Endothelial cell of umbilical vein (primary cell): ENCODE data around the gene MTHFR. TPM values are rescaled to one million over a fixed set of nuclear protein-coding genes. Genes with fewer than 3 reads are reported as not detected.

Source experiments
- BruUV-seq: library from RNA; stranded (reverse); fragments of 400-500 nt; replicated peaks from 2 replicates; lab custom pipeline; 2021; lab: Mats Ljungman, UMichigan
- CTCF ChIA-PET: fragments of 300-600, 350-600 bp; sonication (Branson Sonifier 250); formaldehyde crosslinking; loops from one replicate; lab custom pipeline; 2021; ENCODE audit warnings: antibody characterized with exemption, inconsistent platforms; lab: Charles Lee
- POLR2A ChIA-PET: fragments of 300-600, 350-600 bp; sonication (Branson Sonifier 250); formaldehyde crosslinking; loops from one replicate; lab custom pipeline; 2021; ENCODE audit warnings: antibody characterized with exemption, inconsistent platforms; lab: Charles Lee
- DNase-seq: peaks from one replicate; pipeline ENCODE4 v3.0.0-alpha.2; 2011; ENCODE audit warnings: low read depth, low spot score
- FAIRE-seq: peaks from 2 replicates; lab custom pipeline; 2011; peaks lifted over from hg19 to GRCh38; lab: Jason Lieb, UNC
- H2AFZ ChIP-seq: 2 replicates; pipeline ENCODE4 v1.6.0; 2012; ENCODE audit warnings: low read depth, low read length, control low read depth, inconsistent platforms
- H3K27ac ChIP-seq: 2 replicates; pipeline ENCODE4 v1.5.1; 2011; ENCODE audit warnings: low read depth, mild to moderate bottlenecking, control low read depth, low read length, moderate library complexity; ENCODE audit not compliant: insufficient read depth
- H3K27me3 ChIP-seq, 2 experiments: 2 replicates each; pipeline versions ENCODE4 v1.6.0 to v1.6.1; 2011; ENCODE audit warnings: low read length in 2 of 2, mixed read lengths in 1 of 2; ENCODE audit not compliant: control insufficient read depth in 2 of 2, insufficient read depth in 2 of 2
- H3K36me3 ChIP-seq, 2 experiments: 2 replicates in 1 of 2; 3 replicates in 1 of 2; pipeline ENCODE4 v1.5.1; 2011; ENCODE audit warnings: low read length in 2 of 2, mild to moderate bottlenecking in 1 of 2, moderate library complexity in 1 of 2; ENCODE audit not compliant: control insufficient read depth in 2 of 2, insufficient read depth in 2 of 2; ENCODE audit errors: extremely low read depth in 1 of 2
- H3K4me1 ChIP-seq: 3 replicates; pipeline ENCODE4 v1.5.1; 2011; ENCODE audit warnings: mild to moderate bottlenecking, low read length; ENCODE audit not compliant: control insufficient read depth, insufficient read depth; ENCODE audit errors: extremely low read depth
- H3K4me2 ChIP-seq: 2 replicates; pipeline ENCODE4 v1.6.1; 2011; ENCODE audit warnings: low read length, control low read depth, mixed read lengths; ENCODE audit not compliant: insufficient read depth
- H3K4me3 ChIP-seq, 3 experiments: fragments of 200-600 bp in 1 of 3; sonication (generic), shearing (Covaris generic) in 1 of 3; replicated peaks in 1 of 3; 2 replicates each; pipeline ENCODE4 v1.5.1; 2011 to 2016; ENCODE audit warnings: control low read depth in 3 of 3, low read length in 3 of 3, mild to moderate bottlenecking in 2 of 3, inconsistent platforms in 1 of 3, low read depth in 1 of 3, moderate library complexity in 1 of 3; ENCODE audit not compliant: insufficient read depth in 1 of 3
- H3K79me2 ChIP-seq: 2 replicates; pipeline ENCODE4 v1.6.0; 2012; ENCODE audit warnings: low read length, inconsistent platforms; ENCODE audit not compliant: control insufficient read depth, insufficient read depth
- H3K9ac ChIP-seq: replicated peaks from 2 replicates; pipeline ENCODE3; 2011; ENCODE audit warnings: low read length, control low read depth; ENCODE audit not compliant: insufficient read depth; ENCODE audit errors: extremely low read depth
- H3K9me1 ChIP-seq: replicated peaks from 3 replicates; pipeline ENCODE4 v1.6.0; 2011; ENCODE audit warnings: mild to moderate bottlenecking, low read length; ENCODE audit not compliant: control insufficient read depth, insufficient read depth; ENCODE audit errors: extremely low read depth
- H3K9me3 ChIP-seq: replicated peaks from 2 replicates; pipeline ENCODE4 v1.5.1; 2012; ENCODE audit warnings: low read length, inconsistent platforms; ENCODE audit not compliant: control insufficient read depth, insufficient read depth
- H4K20me1 ChIP-seq: replicated peaks from 2 replicates; pipeline ENCODE3; 2011; ENCODE audit warnings: mild to moderate bottlenecking, low read length; ENCODE audit not compliant: control insufficient read depth, insufficient read depth; ENCODE audit errors: extremely low read depth
- EZH2 ChIP-seq: IDR thresholded peaks from 2 replicates; pipeline ENCODE4 v1.6.1; 2012; ENCODE audit warnings: borderline replicate concordance, low read depth, mild to moderate bottlenecking, moderate library complexity, low read length, inconsistent platforms; ENCODE audit not compliant: severe bottlenecking
- FOS ChIP-seq: IDR thresholded peaks from 2 replicates; pipeline ENCODE4 v1.6.1; 2011; ENCODE audit warnings: mild to moderate bottlenecking, low read length, moderate library complexity, borderline replicate concordance; ENCODE audit not compliant: insufficient read depth
- GATA2 ChIP-seq: IDR thresholded peaks from 2 replicates; pipeline ENCODE4 v1.7.0; 2011; ENCODE audit warnings: low read depth, mild to moderate bottlenecking, moderate library complexity, mixed read lengths, low read length; ENCODE audit not compliant: insufficient read length, insufficient read depth
- JUN ChIP-seq: IDR thresholded peaks from 2 replicates; pipeline ENCODE4 v1.6.1; 2011; ENCODE audit warnings: borderline replicate concordance, low read depth; ENCODE audit not compliant: insufficient read length, insufficient read depth
- MYC ChIP-seq: IDR thresholded peaks from one replicate; pipeline ENCODE4 v1.6.1; 2011; ENCODE audit warnings: mild to moderate bottlenecking, low read depth, low read length
- POLR2A ChIP-seq: IDR thresholded peaks from 2 replicates; pipeline ENCODE4 v1.6.1; 2012; ENCODE audit warnings: low read depth, mild to moderate bottlenecking, control low read depth, low read length
- POLR2AphosphoS5 ChIP-seq: IDR thresholded peaks from 2 replicates; pipeline ENCODE4 v1.6.1; 2012; ENCODE audit warnings: low read depth, mild to moderate bottlenecking, control low read depth, low read length, moderate library complexity; ENCODE audit not compliant: insufficient read depth
- dilution Hi-C: fragments of 300-500 bp; cut with MboI; formaldehyde crosslinking; loops from one replicate; pipeline ENCODE4 v1.15.0; 2019; ENCODE audit warnings: low sequenced_read_pairs; ENCODE audit not compliant: extremely low pct_ligation_motif_present
- intact Hi-C: fragments of 100-400 bp; cut with micrococcal nuclease; formaldehyde crosslinking; loops from one replicate; pipeline ENCODE4 v1.10.0; 2022
- polyA plus RNA-seq, 4 experiments: library from polyadenylated mRNA; depleted of rRNA in 3 of 4; stranded (reverse) in 3 of 4; unstranded in 1 of 4; fragments of >200 nt; gene quantifications; 2 replicates each; pipeline versions ENCODE4 v1.2.1 to v1.2.3, GENCODE V29; 2011 to 2012; ENCODE audit warnings: missing spikeins in 1 of 4
- total RNA-seq: library from RNA; stranded (reverse); gene quantifications from 2 replicates; pipeline ENCODE4 v1.2.3, GENCODE V29; 2021
- TF ChIP-seq, protein P1 (sequence below), 2 donors: IDR thresholded peaks; 1 replicate in 1 of 2; 2 replicates in 1 of 2; pipeline ENCODE4 v1.5.1; 2011; ENCODE audit warnings: low read length in 2 of 2, mild to moderate bottlenecking in 2 of 2, moderate library complexity in 2 of 2, control low read depth in 1 of 2, inconsistent platforms in 1 of 2, low read depth in 1 of 2; ENCODE audit not compliant: insufficient read depth in 1 of 2; ENCODE audit errors: extremely low read depth in 1 of 2
- TF ChIP-seq, protein P2 (sequence below): IDR thresholded peaks from 2 replicates; pipeline ENCODE4 v1.6.1; 2011; ENCODE audit not compliant: insufficient read depth, insufficient read length

The MTHFR gene
- total and polyA plus RNA-seq, 2 donors (not counting 3 experiments of a cell fraction or from before 2014, with no cell fraction given) = 13.8 to 25.3 TPM

DNA sequence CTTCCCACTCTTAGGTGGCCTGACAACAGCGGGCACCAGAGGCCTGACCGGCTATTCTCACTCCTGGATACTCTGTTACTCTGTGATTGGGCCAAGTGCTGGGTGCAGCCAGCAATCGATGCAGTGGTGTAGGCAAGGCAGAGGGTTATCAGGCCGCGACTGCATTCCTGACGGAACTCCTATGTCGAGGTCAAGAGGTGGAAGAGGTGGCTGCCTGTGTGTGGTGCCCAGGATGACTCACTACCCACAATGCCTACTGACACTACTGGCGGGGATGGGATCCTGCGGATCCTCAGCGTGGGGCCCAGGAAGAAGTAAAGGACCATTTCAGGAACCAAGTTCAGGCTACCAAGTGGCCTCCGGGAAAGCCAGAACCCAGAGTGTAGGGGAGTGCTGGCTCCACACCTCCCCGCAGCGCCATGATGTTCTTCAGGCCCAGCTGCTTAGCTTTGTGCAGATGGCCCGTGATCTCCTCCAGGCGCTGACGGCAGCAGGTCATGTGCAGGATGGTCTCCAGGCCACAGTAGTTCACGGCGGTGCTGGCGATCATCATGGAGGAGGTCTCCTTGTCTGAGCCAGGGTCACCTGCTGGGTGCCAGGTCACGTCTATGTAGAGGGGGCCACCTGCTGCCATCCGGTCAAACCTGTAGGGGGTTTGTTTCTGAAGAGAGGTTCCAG is 4.9 kb downstream of the MTHFR start:
- no peak for FAIRE-seq

More for the DNA sequence above, 4.9 kb downstream of the MTHFR start:
- H3K79me2 ChIP-seq = peaks cover 3% of the 10 kb centered on the region
- H4K20me1 ChIP-seq = no peaks in the 10 kb centered on the region
- H3K27ac ChIP-seq = no peak overlapping the region
- CTCF ChIA-PET = no interaction called here
- no peak overlapping the region for H3K4me2 ChIP-seq
- peaks cover 2 to 16% of the 10 kb centered on the region in 2 experiments for H3K36me3 ChIP-seq
- dilution Hi-C loops (no loop called here), intact Hi-C loops (loop anchor here (10.0 kb wide), 1 partner anchor 526 kb away; the partner anchor contains the start of gene UBIAD1)
- H3K4me1 ChIP-seq = peaks cover 55% of the 10 kb centered on the region
- no peak overlapping the region for H3K4me3 ChIP-seq
- H3K9me3 ChIP-seq = no peaks in the 10 kb centered on the region
- no peaks in the 10 kb centered on the region for H3K27me3 ChIP-seq
- DNase-seq = no peak
- no peaks in the 10 kb centered on the region for H3K9me1 ChIP-seq
- POLR2A ChIA-PET = interaction anchor here (0.7 kb wide), 1 partner anchor 75 kb away, joined by 9 read pairs; no protein-coding TSS in a partner anchor
- no peak overlapping the region for H2AFZ ChIP-seq
- BruUV-seq = no TSS peak
- no peak overlapping the region for H3K9ac ChIP-seq
- TF ChIP-seq, protein P1, sequence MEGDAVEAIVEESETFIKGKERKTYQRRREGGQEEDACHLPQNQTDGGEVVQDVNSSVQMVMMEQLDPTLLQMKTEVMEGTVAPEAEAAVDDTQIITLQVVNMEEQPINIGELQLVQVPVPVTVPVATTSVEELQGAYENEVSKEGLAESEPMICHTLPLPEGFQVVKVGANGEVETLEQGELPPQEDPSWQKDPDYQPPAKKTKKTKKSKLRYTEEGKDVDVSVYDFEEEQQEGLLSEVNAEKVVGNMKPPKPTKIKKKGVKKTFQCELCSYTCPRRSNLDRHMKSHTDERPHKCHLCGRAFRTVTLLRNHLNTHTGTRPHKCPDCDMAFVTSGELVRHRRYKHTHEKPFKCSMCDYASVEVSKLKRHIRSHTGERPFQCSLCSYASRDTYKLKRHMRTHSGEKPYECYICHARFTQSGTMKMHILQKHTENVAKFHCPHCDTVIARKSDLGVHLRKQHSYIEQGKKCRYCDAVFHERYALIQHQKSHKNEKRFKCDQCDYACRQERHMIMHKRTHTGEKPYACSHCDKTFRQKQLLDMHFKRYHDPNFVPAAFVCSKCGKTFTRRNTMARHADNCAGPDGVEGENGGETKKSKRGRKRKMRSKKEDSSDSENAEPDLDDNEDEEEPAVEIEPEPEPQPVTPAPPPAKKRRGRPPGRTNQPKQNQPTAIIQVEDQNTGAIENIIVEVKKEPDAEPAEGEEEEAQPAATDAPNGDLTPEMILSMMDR (IDR thresholded peaks at IDR 0.05; ENCODE audit: extremely low read depth in 1 of 2, insufficient read depth in 1 of 2, low read depth in 1 of 2, low read length in 2 of 2) = no peak
- TF ChIP-seq FOS (no peak), JUN (no peak), GATA2 (no peak), EZH2 (no peak), MYC (no peak), POLR2A (no peak), POLR2AphosphoS5 (no peak)
- TF ChIP-seq, protein P2, sequence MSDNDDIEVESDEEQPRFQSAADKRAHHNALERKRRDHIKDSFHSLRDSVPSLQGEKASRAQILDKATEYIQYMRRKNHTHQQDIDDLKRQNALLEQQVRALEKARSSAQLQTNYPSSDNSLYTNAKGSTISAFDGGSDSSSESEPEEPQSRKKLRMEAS = no peak
